DMS 273 (cell line): ENCODE results near the gene HECW1.
"Not testable (repeated sequence)": the region's sequence is repeated elsewhere in the genome, so short reads cannot be mapped to it uniquely, and the experiment has no call there.

Experiments used
- DNase-seq: peaks from one replicate; lab custom pipeline; 2025; ENCODE audit not compliant: unreplicated experiment; lab: John Stamatoyannopoulos, UW

The HECW1 gene

DNA sequence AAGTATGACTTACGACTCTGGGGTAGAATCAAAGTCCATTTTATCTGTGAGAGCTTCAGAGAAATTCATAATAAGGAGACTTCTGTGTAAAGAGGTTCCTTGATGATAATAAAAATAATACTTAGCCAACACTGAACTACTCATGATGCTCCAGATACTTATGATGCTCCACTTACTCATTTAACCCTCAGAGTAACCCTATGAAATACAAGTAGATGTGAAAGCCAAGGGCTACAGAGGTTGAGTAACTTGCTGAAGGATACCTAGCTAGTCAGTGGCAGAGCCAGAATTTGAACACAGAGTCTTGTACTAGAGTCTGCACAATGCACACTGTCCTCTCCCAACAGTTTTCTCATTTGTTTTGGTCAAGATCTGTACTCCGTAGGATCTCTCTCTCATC is 89.5 kb downstream of the HECW1 start:
- no peak for DNase-seq

DNA sequence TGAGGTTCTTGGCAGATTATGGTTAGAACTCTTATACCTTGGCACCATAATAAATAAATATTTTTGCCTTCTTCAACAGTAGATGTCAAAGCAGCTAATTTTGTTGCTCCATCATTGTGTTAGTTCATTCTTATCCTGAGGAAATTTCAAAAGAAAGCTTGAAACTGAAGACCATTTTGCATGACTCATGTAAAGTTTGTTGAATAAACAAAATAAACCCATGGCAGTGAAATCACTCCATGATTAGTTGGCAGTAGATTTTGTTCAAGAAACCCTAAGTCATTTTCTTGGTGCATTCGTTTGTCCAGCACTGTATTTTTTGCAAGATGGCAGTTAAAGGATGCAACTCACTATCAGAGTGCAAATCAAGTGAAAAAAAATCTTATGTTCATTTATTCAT is 91.6 kb downstream of the HECW1 start:
- no peak for DNase-seq

DNA sequence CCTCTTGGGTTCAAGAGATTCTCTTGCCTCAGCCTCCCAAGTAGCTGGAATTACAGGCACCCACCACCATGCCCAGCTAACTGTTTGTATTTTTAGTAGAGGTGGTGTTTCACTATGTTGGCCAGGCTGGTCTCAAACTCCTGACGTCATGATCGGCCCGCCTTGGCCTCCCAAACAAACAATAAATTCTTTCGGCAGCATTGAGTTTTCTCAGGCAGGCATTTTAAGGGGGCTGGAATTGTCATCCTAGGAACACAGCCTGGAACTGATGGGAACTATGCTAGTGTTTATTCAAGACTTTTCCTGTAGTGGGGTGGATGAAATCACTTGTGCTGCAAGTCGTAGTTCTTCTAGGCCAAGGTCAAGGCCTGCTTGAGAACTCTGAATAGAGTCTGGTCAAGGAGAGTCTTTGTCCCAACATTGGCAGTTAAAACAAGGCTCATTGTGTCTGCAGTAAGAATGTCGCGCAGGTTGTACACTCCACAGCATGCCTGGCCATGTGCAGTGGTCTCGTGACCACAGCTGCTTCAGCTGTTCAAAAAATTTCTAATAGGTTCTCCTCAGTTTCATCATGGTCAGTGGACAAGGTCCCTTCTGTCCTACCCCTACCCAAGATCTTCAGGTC is 92.8 kb downstream of the HECW1 start:
- no peak for DNase-seq

DNA sequence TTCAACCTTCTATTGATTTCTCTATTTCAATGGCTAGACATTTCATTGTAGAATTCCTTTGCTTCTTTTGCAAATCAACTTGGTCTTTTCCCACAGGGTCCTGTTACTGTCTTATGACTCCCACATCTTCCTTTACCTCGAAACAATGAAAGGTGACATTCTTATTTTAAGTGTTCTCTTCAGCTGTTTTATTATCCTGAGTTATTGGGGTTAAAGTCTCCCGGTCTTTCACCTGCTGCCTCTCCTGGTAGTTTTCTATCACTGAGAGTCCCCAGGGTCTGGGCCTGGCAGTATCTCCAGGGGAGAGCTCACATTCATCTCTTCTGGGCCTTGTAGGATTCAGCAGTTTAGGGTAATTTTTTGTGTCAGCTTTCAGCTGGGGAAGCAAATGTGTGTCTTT is 95.8 kb downstream of the HECW1 start:
- DNase-seq, result no peak

DNA sequence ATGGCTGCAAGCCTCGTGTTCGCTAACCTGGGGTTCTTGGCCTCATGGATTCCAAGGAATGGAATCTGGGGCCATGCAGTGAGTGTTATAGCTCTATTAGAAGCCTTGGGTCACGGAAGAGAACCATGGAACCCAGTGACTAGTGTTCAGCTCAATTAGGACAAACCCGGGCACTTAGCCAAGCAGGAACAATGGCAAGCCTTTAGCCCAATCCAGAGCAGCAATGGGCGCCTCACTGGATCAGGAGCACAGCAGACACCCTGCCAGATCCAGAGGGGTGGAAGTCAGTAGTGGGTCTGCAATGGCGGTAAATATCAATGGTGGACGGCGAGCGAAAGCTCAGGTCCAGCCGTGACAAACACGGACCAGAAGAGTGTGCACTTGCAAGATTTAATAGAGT is 98.1 kb downstream of the HECW1 start:
- not testable (repeated sequence) for DNase-seq

DNA sequence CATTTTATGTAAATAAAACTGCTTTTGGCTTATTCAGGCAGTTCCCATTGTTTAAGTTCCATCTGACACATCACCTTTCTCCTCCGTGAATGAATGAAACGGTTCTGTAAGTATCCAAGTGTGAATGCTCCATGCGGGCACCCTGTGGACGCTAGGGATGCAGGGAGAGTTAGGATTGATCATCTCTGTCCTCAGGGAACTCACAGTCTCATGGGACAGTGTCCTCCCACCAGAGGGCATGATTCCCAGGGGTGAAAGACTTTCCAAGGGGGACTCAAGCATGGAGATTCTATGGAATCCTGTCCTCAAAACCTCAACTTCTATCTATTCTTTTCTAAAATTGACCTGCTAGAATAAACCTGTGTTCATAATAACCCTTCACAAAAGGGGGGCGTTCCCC is 98.8 kb downstream of the HECW1 start:
- no peak for DNase-seq

DNA sequence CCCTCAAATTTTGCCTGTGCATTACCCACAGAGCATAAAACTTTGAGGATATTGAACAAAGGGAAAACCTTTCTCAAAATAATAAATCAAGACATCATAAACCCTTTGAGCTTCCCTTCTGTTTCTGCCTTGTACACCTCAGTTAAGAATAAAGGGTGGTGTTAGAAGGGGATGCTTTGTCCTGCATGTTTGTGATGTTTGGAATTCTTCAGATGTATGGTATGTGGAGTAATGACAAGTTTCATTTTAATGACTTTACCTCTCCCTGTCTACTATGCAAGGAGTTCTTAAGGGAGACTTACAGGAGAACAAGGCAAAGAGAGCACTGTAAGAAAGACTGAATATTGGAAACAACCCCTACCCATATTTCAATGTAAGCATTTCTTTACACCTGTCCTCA is 99.2 kb downstream of the HECW1 start:
- no peak for DNase-seq

DNA sequence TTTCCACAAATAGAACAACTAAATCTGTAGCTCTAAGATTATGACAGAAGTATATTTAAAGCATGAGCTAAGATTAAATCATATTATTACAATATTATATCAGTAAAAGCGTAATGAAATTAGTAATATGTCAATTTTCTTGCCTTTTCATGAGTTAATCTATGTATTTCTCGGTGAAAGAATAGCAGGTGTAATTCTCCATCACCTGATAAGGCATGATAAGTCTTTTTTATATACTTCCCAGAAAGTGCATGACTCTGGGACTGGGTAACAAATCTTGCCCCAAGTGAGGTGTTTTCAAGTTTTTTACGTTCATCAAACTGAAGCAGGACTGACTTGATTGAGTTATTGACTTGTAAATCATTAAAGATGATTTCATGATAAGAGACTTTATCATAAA is 100.5 kb downstream of the HECW1 start:
- DNase-seq, result no peak

DNA sequence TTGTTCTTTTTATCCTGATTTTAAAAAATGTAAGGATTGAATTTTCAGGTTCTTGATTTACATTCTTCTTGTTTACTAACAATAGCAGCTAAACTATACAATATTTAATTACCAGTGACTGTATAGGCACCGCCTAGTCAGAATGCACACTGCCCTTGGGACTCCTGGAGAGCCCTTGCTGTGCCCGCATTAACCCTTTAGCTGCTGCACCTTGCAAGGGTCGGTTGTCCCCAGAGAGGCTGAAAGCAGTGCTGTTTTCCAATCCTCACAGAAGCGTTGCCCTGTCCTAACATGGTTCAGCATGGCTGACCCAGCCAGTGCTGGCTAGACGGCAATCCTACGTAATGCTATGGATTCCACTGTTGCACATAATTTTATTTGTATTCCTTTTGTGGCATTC is 102.6 kb downstream of the HECW1 start:
- no peak for DNase-seq

DNA sequence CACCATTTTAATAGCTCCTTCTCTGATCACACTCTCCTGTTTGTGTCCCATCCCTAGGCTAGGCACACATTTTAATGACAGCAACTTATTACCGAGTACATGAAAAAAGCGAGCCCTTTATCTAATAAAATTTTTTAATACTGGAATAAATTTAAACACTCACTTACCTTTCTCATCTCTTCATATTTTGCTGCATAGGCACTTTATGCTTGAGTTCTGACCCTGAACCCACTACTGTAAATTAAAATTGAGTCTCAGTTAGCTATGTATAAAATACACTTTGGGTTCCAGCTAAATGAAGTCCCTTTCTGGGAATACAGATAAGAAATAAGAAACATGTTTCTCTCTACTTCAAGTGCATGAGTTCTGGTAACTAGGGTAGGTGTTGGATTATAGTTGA is 104.6 kb downstream of the HECW1 start:
- no peak for DNase-seq

DNA sequence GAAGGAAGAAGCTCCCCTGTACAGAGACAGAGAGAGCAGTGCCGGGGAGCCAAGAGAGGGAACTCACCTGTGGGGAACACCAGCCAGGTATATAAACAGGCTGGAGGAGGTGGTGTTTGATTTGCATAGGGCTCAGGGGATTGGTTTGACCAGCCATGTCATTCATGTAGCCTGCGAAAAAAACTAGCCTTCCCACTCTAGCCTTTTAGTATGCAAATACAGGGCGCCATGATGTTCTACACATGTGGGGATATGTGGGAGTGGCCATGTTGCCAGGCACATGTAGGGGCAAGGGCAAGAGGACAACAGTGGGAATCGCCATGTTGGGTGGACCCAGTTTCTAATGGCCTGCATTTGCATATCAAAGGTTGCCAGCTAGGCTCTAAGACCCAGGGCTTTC is 106.5 kb downstream of the HECW1 start:
- DNase-seq, result not testable (repeated sequence)

DNA sequence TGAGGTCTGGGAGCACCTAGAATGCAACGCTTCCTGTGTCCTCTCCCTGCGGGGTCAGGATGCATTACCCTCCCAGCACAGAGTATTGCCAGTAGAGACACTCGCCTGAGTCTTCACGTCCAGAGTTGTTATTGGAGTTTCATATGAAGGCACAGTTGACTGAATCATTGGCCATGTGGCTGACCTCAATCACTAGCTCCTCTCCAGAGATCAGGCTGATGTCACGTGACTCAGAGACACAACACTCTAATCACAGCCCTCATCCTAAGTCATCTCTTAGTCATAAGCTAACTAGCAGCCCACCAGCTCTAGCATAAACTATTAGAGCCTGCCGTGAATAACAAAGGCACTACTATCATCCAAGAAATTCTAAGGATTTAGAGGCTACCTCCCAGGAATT is 107.8 kb downstream of the HECW1 start:
- DNase-seq, result no peak

DNA sequence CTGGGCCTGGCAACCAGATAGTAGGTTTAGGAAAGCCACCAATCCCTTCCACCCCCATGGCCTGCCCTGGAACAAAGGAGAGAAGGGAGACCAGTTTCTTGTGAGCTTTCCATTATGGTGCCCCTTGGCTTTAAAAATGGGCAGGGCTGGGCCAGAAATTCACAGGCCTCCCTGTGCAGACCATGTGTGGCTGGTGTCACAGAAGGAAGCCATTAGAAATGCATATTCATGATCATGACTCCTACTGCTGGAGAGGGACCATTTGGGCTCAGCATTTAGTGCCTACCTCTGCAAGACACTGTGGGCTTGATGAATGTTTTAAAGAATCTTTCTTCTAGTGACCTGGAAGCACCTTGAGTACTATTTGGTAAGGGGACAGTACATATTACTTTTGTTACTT is 108.3 kb downstream of the HECW1 start:
- DNase-seq, result no peak

DNA sequence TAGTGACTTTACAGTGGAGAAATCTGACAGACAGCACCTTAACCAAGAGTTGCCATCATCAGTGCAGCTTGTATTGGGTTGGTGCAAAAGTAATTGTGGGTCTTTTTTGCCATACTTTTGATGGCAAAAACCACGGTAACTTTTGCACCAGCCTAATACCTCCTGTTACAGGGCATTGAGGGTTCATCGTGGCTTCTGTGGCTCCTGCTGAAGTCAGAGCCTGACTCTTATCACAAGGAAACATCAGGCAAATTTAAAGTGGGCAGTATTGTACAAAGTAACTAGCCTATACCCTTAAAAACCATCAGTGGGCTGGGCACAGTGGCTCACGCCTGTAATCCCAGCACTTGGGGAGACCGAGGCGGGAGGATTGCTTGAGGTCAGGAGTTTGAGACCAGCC is 117.4 kb downstream of the HECW1 start:
- DNase-seq, result no peak

DNA sequence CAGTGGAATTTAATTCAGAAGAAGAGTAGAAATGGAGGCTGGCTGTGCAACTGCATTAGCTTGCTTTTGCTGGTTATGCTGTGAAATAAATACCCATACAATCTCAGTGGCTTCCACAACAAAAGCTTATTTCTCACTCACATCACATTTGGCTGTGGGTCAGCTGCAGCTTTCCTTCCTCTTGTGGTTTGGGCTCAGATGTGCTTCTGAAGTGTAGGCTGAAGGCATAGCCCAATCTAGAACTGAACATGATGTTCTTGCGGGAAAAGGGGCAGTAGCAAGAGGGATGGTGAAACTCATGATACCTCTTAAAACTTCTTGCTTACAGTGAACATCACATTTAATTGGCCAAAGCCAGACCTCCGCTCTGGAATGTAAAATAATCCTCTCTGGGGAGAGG is 119.9 kb downstream of the HECW1 start:
- DNase-seq, result no peak

DNA sequence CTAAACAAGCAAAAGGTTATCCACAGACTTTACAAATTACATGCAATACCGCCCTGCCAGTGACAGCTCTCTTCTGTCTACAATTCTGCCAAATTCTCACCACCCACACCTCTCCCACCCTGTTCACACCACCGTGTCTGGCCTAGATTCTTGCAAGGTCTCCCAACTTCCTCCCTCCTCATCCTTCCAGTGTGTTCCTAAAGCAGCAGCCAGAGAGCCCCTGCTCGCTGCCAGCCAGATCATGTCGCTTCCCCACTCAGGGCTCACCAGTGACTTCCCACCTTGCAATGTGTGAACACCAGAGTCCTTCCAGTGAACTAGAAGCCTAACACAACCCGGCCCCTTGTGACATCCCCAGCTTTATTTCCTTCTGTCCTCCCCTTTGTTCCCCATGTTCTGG is 121.6 kb downstream of the HECW1 start:
- DNase-seq, result no peak

DNA sequence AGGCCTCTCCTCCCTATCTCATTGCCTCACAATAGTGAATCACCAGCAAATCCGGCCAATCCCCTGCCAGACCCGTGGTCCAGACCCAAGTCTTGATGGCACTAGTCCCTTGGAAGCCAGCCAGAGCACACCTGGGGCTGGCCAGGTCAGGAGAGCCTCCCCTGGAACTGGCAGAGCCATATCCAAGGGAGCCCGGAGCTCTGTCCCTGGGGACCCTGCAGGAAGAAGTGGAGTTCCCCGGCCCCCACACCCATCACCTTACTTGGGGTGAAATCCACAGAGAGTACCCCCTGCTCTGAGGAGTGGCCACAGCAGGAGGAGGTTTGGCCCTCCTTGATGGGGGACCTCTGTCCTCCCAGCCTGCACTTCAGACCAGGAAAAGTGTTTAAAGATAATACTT is 122.5 kb downstream of the HECW1 start:
- DNase-seq, result no peak

DNA sequence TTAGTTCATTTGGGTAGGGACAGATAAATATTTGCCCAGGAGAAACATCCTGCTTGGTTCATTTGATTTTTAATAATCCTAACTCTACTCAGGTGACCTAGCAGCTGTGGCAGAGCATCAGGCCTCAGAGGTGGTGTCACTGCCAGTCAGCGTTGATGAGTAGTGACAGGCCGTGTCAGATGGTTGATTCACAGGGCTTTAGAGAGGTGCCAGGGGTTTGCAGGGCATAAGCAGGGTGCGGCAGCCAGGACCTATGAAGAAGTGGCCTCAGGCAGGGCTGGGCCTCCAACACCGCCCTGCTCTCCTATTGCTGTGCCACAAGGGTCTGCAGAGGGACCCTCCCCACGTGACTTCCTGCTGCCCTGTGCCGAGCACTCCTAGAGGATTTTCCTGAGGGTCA is 128.1 kb downstream of the HECW1 start:
- no peak for DNase-seq

DNA sequence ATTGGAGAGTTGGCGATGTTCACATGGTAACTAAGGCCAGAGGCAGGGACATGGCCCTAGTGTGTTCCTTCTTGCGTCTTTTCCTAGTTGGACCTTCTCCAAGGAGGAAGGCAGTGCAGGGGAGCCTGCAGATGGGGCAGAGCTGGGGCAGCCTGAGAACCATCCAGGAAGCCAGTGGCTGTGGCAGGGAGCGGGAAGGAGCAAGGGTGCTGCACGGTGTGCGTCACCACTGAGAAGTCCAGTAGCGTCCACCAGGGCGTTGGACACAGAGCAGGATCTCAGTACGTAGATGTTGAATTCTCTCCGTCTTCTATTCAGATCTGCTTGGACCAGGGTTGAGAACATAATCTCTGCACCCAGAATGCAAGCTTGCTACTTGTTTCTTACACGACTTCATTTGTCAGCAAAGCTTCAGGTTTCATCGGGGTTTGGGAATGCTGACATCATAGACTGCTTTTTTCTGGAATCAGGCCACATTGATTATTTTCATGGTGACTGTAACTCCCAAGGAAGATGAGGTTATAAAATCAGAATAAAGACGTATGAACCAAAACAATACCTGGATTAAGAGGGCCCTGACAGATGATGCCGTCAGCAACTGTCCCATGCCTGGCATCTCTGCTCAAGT is 130.3 kb downstream of the HECW1 start:
- no peak for DNase-seq

DNA sequence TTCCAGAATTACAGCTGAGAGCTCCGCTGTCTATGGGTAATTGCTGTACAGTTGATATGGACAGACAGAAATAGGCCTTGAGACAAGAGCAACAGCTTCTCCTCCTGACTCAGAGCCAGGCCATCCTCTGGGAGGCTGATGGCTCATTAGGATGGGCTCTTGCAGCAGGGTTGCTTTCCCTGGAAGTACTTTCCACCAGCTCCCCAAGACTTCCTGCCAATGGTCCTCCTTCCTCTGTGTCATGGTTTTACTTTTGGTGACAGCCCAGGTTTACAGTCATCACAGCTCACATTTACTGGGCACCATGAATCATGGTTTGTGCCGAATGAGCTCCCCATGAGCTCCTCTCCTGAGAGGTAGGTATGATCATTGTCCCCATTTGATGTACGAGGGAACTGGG is 131.8 kb downstream of the HECW1 start:
- DNase-seq, result no peak

DNA sequence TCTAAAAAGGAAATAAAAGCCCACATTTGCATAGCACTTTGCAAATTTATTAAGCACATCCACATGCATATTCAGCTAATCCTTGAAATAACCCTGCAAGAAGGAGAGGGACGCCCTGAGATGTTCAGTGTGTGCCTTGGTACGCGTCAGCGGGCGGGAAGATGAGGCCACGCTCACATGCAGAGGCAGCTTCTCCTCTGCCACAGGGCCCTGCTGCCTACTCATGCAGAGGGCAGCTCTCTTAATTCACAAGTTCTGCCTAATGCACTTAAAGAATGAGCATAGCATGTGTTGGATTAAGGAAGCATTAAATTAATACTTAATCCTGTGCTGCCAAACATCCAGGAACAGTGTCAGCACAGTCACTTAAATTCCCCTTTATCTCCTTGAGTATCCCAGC is 132.3 kb downstream of the HECW1 start:
- DNase-seq, result no peak

DNA sequence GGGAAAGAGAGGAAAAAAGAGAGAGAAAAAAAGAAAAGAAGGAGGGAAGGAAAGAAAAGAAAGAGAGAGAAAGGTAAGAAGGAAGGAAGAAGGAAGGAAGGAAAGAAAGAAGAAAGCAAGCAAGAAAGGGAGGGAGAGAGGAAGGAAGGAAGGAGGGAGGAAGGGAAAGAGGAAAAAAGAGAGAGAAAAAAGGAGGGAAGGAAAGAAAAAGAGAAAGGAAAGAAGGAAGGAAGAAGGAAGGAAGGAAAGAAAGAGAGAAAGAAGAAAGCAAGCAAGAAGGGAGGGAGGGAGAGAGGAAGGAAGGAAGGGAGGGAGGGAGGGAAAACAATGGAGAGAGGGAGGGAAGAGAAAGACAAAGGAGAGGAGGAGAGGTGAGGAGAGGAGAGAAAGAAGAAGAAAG is 135.3 kb downstream of the HECW1 start:
- DNase-seq, result no peak

DNA sequence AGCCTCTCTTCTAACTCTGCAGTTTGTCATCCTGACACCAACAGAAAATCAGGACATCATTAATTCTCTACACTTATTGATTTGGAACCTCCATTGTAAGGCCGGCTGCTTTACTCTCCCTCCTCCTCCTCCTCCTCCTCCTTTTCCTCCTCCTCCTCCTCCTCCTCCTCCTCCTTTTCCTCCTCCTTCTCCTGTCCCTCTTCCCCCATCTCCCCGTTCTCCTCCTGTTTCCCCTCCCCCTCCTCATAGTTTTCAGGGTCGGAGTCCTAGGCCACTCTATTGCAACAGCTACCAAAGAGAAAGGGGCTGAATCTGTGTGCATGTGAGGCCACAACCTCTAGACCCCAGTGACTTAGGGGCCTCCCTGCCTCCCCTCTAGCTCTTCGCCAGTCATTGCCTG is 136.1 kb downstream of the HECW1 start:
- no peak for DNase-seq
